Activated CD4-positive, alpha-beta T cell treated with anti-CD3 and anti-CD28 coated beads for 4 hours (primary cell): Measurements from ENCODE around the gene POLD2.
"Not testable (repeated sequence)": the region's sequence is repeated elsewhere in the genome, so short reads cannot be mapped to it uniquely, and the experiment has no call there.

Experiments used
- DNase-seq, 2 donors: peaks; one replicate each; pipeline ENCODE4 v3.0.0-alpha.2; 2020

POLD2 gene

GRCh38 chr7:44123190-44124003, at the start of gene POLD2:
TSS of gene POLD2 (minus strand) at chr7:44123548. CDS start at chr7:44122053, 1,495 bp downstream.
- DNase-seq: peak; percentile 97

GRCh38 chr7:44172803-44173424, 49.6 kb upstream of the POLD2 start:
- no peak for DNase-seq

- no peak for DNase-seq
Observed at GRCh38 chr7:44172352-44172751, 49.0 kb upstream of the POLD2 start.

- DNase-seq: not testable (repeated sequence)
Observed at GRCh38 chr7:44171901-44172300, 48.6 kb upstream of the POLD2 start.

- DNase-seq: no peak
Observed at GRCh38 chr7:44167920-44168319, 44.6 kb upstream of the POLD2 start.

GRCh38 chr7:44163591-44163990, 40.2 kb upstream of the POLD2 start:
- DNase-seq: no peak

GRCh38 chr7:44162785-44163395, 39.5 kb upstream of the POLD2 start:
- no peak for DNase-seq

GRCh38 chr7:44162179-44162578, 38.8 kb upstream of the POLD2 start:
- no peak for DNase-seq

- no peak for DNase-seq
Observed at GRCh38 chr7:44161371-44161770, 38.0 kb upstream of the POLD2 start.

- no peak for DNase-seq
Observed at GRCh38 chr7:44159824-44160630, 36.7 kb upstream of the POLD2 start.

- no peak for DNase-seq
Observed at GRCh38 chr7:44158873-44159631, 35.7 kb upstream of the POLD2 start.

GRCh38 chr7:44158096-44158872, 34.9 kb upstream of the POLD2 start:
- DNase-seq: no peak

- DNase-seq: no peak
Observed at GRCh38 chr7:44157116-44158080, 34.0 kb upstream of the POLD2 start.

GRCh38 chr7:44156453-44157010, 33.2 kb upstream of the POLD2 start:
- DNase-seq: no peak

- no peak for DNase-seq
Observed at GRCh38 chr7:44155191-44156185, 32.1 kb upstream of the POLD2 start.

- DNase-seq: no peak
Observed at GRCh38 chr7:44154703-44155102, 31.4 kb upstream of the POLD2 start.

- DNase-seq: no peak
Observed at GRCh38 chr7:44153948-44154335, 30.6 kb upstream of the POLD2 start.
